NCI-H345 (cell line): ENCODE measurements around the gene NPBWR2.

Experiments
- DNase-seq: peaks from one replicate; lab custom pipeline; 2025; lab: John Stamatoyannopoulos, UW

The NPBWR2 gene

GRCh38 chr20:64106981-64107735, at the start of gene NPBWR2:
Gene NPBWR2 (minus strand): TSS chr20:64107565. CDS start chr20:64106831, 734 bp downstream.
- no peak for DNase-seq

- peak; percentile 69 for DNase-seq
These were observed 48.9 kb upstream of the NPBWR2 start for GRCh38 chr20:64156136-64156885.

- no peak for DNase-seq
These were observed 48.1 kb upstream of the NPBWR2 start for GRCh38 chr20:64155258-64156135.

GRCh38 chr20:64154590-64155257, 47.4 kb upstream of the NPBWR2 start:
- no peak for DNase-seq

- DNase-seq, result no peak
These were observed 46.7 kb upstream of the NPBWR2 start for GRCh38 chr20:64153861-64154589.

- DNase-seq, result no peak
These were observed 46.0 kb upstream of the NPBWR2 start for GRCh38 chr20:64153410-64153809.

GRCh38 chr20:64152906-64153305, 45.5 kb upstream of the NPBWR2 start:
- peak; percentile 93 for DNase-seq

GRCh38 chr20:64151633-64152530, 44.5 kb upstream of the NPBWR2 start:
- no peak for DNase-seq

- no peak for DNase-seq
These were observed 43.6 kb upstream of the NPBWR2 start for GRCh38 chr20:64150756-64151632.

GRCh38 chr20:64149809-64150560, 42.6 kb upstream of the NPBWR2 start:
- no peak for DNase-seq

- DNase-seq, result no peak
These were observed 41.8 kb upstream of the NPBWR2 start for GRCh38 chr20:64149141-64149540.

GRCh38 chr20:64148581-64148980, 41.2 kb upstream of the NPBWR2 start:
- no peak for DNase-seq

- no peak for DNase-seq
These were observed 39.6 kb upstream of the NPBWR2 start for GRCh38 chr20:64146936-64147477.

- DNase-seq, result no peak
These were observed 39.1 kb upstream of the NPBWR2 start for GRCh38 chr20:64146301-64146935.

- no peak for DNase-seq
These were observed 38.3 kb upstream of the NPBWR2 start for GRCh38 chr20:64145458-64146300.

GRCh38 chr20:64144144-64144912, 37.0 kb upstream of the NPBWR2 start:
- DNase-seq, result no peak
